GM23338 (cell line): ENCODE data around the gene CACNA1D.

Source experiments
- CTCF ChIP-seq, 2 experiments: fragments of 200-600 bp in 1 of 2; sonication (generic) in 1 of 2; conservative IDR thresholded peaks; 2 replicates each; pipeline versions ENCODE4 v1.5.1 to v1.6.1; 2016 to 2017; ENCODE audit warnings: antibody characterized with exemption in 2 of 2, low read depth in 2 of 2, mild to moderate bottlenecking in 2 of 2, moderate library complexity in 1 of 2
- EZH2 ChIP-seq: fragments of 200-600 bp; sonication (generic); IDR thresholded peaks from one replicate; pipeline ENCODE4 v1.8.0; 2017; ENCODE audit warnings: antibody characterized with exemption, mild to moderate bottlenecking, low read depth; ENCODE audit not compliant: unreplicated experiment
- POLR2AphosphoS5 ChIP-seq: IDR thresholded peaks from 2 replicates; pipeline ENCODE4 v1.6.1; 2016; ENCODE audit warnings: antibody characterized with exemption, low read depth

DNA sequence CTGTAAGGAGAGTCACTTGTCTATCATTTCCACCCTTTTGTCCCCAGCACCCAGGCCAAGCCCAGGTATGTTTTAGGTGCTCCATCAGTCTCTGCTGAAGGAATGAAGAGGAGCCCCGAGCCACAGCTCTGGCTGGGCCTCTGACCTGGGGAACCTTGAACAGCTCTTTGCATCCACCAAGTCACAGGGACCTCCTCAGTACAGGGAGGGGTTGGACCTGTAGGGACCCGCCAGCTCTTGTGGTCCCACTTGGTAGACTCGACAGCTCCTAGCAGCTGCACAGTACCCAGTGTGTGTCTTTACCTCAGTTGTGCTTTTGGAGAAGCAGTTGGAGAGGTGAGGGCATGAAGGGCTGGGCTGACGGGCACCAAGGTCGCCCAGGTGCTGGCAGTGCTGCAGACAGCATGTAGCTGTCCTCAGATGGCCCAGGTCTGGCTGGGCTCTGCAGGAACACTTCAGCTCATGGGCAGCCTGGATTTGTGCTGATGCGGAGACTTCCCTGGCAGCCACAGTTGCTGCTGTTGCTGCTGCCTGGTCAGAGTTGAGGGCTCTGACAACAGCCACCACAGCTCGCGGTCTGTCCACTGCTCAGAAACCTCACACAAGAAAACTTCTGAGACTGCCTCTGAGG lies 123.6 kb downstream of the CACNA1D start:
- TF ChIP-seq CTCF (conservative IDR thresholded peaks at IDR 0.05; ENCODE audit: low read depth in 2 of 2) = no peak
- no peak for TF ChIP-seq POLR2AphosphoS5
- no peak for TF ChIP-seq EZH2
